Measurements from ENCODE around the gene GPC6. TPM values are rescaled to one million over a fixed set of nuclear protein-coding genes. Genes with fewer than 3 reads are reported as not detected.

GPC6 gene
- total and polyA plus RNA-seq, 2 experiments from 2014 or later: 26.0 to 92.8 TPM

DNA sequence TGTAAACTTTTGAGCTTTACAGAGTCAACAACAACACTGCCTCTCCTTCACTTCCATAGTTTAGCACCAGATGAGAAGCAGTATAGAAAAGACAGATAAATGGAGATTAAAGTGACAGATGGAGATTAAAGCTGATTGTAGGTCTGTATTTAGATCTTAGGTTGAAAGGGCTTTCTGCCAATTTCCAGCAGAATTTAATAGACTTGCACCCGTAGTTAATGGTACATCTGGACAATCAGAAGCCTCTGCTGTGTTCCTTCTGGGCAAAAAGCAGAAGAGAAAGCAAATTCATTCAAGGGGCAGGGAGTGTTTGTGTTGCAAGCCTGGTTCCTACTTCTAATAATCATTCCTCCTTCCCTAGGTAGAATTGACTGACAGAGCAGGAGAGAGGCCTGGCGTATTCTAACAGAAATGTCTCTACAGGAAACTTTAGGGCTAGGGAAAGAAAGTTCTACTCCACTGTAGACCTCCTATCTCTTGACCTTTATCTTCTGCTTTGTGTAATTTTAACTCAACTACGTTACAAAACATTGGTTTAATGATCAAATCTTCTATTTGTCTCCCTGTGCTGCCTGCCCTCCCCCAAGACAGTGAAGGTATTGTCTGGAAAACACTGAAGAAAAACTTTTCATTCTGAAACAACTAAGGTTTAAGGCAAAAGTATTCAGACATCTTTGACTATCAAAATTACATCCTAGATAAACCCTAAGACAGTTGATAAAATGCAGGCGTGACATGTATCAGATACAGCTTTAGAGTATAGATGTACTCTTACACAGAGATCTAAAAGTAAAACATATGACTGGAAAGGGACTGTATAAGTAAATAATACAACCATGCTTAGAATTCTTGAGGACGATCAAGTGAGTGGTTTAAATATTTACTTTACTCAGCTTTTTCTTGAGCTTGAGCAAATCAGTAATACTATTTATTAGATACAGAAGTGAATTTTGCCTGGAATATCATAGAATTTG lies 44.4 kb downstream of the GPC6 start:
- Histone ChIP-seq H3K9me3 (ENCODE audit: low read depth) (no peaks in the 10 kb centered on the region), H3K9me2 (replicated peaks; ENCODE audit: insufficient read depth) (no peaks in the 10 kb centered on the region), H2AFZ (no peak overlapping the region), H3K36me3 (replicated peaks; ENCODE audit: insufficient read depth, low read depth) (no peaks in the 10 kb centered on the region), H3K4me3 (no peak overlapping the region), H3K27ac (peak overlapping the region; percentile 59), H3K4me2 (peak overlapping the region; percentile 65), H4K20me1 (ENCODE audit: insufficient read depth, poor library complexity, severe bottlenecking) (no peaks in the 10 kb centered on the region), H3K27me3 (no peaks in the 10 kb centered on the region), H3K79me2 (peaks cover 72% of the 10 kb centered on the region), H3K4me1 (ENCODE audit: insufficient read depth) (peaks cover 18% of the 10 kb centered on the region)
- 13% methylated on average over 5 of the region's 5 CpGs for WGBS (ENCODE audit: low lambda C conversion rate, missing lambda C conversion rate)
- DNase-seq (ENCODE audit: low spot score): no peak
- no peak for TF ChIP-seq EZH2phosphoT487 (IDR thresholded peaks at IDR 0.05; ENCODE audit: low read depth, severe bottlenecking, unreplicated experiment)
- no peak for TF ChIP-seq EZH2 (IDR thresholded peaks at IDR 0.05; ENCODE audit: borderline replicate concordance)
- TF ChIP-seq, protein P1, sequence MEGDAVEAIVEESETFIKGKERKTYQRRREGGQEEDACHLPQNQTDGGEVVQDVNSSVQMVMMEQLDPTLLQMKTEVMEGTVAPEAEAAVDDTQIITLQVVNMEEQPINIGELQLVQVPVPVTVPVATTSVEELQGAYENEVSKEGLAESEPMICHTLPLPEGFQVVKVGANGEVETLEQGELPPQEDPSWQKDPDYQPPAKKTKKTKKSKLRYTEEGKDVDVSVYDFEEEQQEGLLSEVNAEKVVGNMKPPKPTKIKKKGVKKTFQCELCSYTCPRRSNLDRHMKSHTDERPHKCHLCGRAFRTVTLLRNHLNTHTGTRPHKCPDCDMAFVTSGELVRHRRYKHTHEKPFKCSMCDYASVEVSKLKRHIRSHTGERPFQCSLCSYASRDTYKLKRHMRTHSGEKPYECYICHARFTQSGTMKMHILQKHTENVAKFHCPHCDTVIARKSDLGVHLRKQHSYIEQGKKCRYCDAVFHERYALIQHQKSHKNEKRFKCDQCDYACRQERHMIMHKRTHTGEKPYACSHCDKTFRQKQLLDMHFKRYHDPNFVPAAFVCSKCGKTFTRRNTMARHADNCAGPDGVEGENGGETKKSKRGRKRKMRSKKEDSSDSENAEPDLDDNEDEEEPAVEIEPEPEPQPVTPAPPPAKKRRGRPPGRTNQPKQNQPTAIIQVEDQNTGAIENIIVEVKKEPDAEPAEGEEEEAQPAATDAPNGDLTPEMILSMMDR (IDR thresholded peaks at IDR 0.05; ENCODE audit: poor library complexity): no peak

DNA sequence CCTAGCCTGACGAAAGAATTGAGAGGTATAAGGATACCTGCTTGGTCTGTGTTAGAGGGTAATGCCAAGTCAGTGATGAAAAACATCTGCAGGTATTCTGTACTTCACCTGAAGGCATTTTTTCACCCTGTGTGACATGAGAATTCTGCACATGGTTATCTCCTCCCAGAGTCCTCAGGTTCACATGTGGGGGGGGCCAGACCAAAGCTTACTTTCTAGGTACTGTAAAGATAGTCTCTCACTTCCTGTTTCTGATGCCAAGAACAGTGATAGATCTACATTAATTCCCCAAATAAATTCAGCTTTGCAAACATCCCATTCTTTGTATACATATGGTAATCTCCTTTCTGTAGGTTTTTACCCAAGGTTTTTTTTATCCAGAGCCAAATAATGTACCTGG lies 53.4 kb downstream of the GPC6 start:
- Histone ChIP-seq H3K4me1 (ENCODE audit: insufficient read depth) (no peaks in the 10 kb centered on the region), H2AFZ (no peak overlapping the region), H3K36me3 (replicated peaks; ENCODE audit: insufficient read depth, low read depth) (no peaks in the 10 kb centered on the region), H3K4me3 (no peak overlapping the region), H3K9me3 (ENCODE audit: low read depth) (no peaks in the 10 kb centered on the region), H4K20me1 (ENCODE audit: insufficient read depth, poor library complexity, severe bottlenecking) (no peaks in the 10 kb centered on the region), H3K27me3 (no peaks in the 10 kb centered on the region), H3K4me2 (no peak overlapping the region), H3K79me2 (peaks cover 82% of the 10 kb centered on the region), H3K9me2 (replicated peaks; ENCODE audit: insufficient read depth) (no peaks in the 10 kb centered on the region), H3K27ac (no peak overlapping the region)
- DNase-seq (ENCODE audit: low spot score): no peak
- 90% methylated on average over 1 of the region's 1 CpG for WGBS (ENCODE audit: low lambda C conversion rate, missing lambda C conversion rate)
- TF ChIP-seq, protein P1 (IDR thresholded peaks at IDR 0.05; ENCODE audit: poor library complexity): no peak
- no peak for TF ChIP-seq EZH2phosphoT487 (IDR thresholded peaks at IDR 0.05; ENCODE audit: low read depth, severe bottlenecking, unreplicated experiment)
- no peak for TF ChIP-seq EZH2 (IDR thresholded peaks at IDR 0.05; ENCODE audit: borderline replicate concordance)

DNA sequence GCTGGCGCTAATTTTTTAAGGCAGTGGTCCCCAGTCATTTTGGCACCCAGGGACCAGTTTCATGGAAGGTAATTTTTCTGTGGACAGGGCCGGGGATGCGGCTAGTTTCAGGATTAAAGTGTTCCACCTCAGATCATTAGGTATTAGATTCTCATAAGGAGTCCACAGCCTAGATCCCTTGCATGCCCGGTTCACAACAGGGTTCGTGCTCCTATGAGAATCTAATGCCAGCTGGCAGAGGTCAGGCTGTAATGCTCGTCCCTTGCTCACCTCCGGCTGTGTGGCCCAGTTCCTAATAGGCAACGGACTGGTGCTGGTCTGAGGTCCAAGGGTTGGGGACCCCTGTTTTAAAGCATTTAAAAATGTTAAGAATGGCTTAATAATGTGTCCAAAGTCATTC lies 54.1 kb downstream of the GPC6 start:
- Histone ChIP-seq H3K27ac (no peak overlapping the region), H3K9me2 (replicated peaks; ENCODE audit: insufficient read depth) (no peaks in the 10 kb centered on the region), H2AFZ (no peak overlapping the region), H4K20me1 (ENCODE audit: insufficient read depth, poor library complexity, severe bottlenecking) (no peaks in the 10 kb centered on the region), H3K79me2 (peaks cover 79% of the 10 kb centered on the region), H3K4me2 (no peak overlapping the region), H3K9me3 (ENCODE audit: low read depth) (no peaks in the 10 kb centered on the region), H3K4me3 (no peak overlapping the region), H3K27me3 (no peaks in the 10 kb centered on the region), H3K36me3 (replicated peaks; ENCODE audit: insufficient read depth, low read depth) (no peaks in the 10 kb centered on the region), H3K4me1 (ENCODE audit: insufficient read depth) (no peaks in the 10 kb centered on the region)
- TF ChIP-seq EZH2 (IDR thresholded peaks at IDR 0.05; ENCODE audit: borderline replicate concordance): no peak
- TF ChIP-seq, protein P1 (IDR thresholded peaks at IDR 0.05; ENCODE audit: poor library complexity): no peak
- TF ChIP-seq EZH2phosphoT487 (IDR thresholded peaks at IDR 0.05; ENCODE audit: low read depth, severe bottlenecking, unreplicated experiment): no peak
- DNase-seq (ENCODE audit: low spot score): no peak
- over 99% methylated on average over 8 of the region's 8 CpGs for WGBS (ENCODE audit: low lambda C conversion rate, missing lambda C conversion rate)
